CD14-positive monocyte (primary cell): ENCODE results near the gene RALB. TPM values are rescaled to one million over a fixed set of nuclear protein-coding genes. Genes with fewer than 3 reads are reported as not detected.
A peak's percentile ranks its signal among the peaks of the same experiment; 100 is the strongest.

Experiments
- DNase-seq, 3 donors: peaks; one replicate each; pipeline ENCODE4 v3.0.0-alpha.2; 2011 to 2022
- H2AFZ ChIP-seq: 2 replicates; pipeline ENCODE4 v1.6.0; 2012; ENCODE audit warnings: mild to moderate bottlenecking, low read depth, low read length, inconsistent platforms; ENCODE audit not compliant: insufficient read depth, poor library complexity, severe bottlenecking
- H3K27ac ChIP-seq, 2 donors: 1 replicate in 1 of 2; 2 replicates in 1 of 2; pipeline ENCODE4 v1.5.1; 2012 to 2013; ENCODE audit warnings: low read length in 2 of 2, control low read depth in 1 of 2, inconsistent platforms in 1 of 2, low read depth in 1 of 2, mild to moderate bottlenecking in 1 of 2
- H3K27me3 ChIP-seq, 2 donors: one replicate each; pipeline versions ENCODE4 v1.6.0 to v1.6.1; 2011 to 2013; ENCODE audit warnings: low read length in 2 of 2; ENCODE audit not compliant: control insufficient read depth in 2 of 2, insufficient read depth in 2 of 2
- H3K36me3 ChIP-seq, 2 donors: replicated peaks in 1 of 2; 1 replicate in 1 of 2; 2 replicates in 1 of 2; pipeline versions ENCODE4 v1.5.1 to v1.6.1; 2012 to 2013; ENCODE audit warnings: low read length in 2 of 2, control low read depth in 1 of 2, inconsistent platforms in 1 of 2, mild to moderate bottlenecking in 1 of 2; ENCODE audit not compliant: insufficient read depth in 2 of 2, control insufficient read depth in 1 of 2
- H3K4me1 ChIP-seq, 2 donors: 1 replicate in 1 of 2; 2 replicates in 1 of 2; pipeline versions ENCODE4 v1.5.1 to v1.6.1; 2012 to 2013; ENCODE audit warnings: low read length in 2 of 2, control low read depth in 1 of 2, inconsistent platforms in 1 of 2, mild to moderate bottlenecking in 1 of 2, moderate library complexity in 1 of 2; ENCODE audit not compliant: insufficient read depth in 2 of 2, control insufficient read depth in 1 of 2
- H3K4me2 ChIP-seq: replicated peaks from 2 replicates; pipeline ENCODE3; 2012; ENCODE audit warnings: low read length, moderate library complexity, mild to moderate bottlenecking; ENCODE audit not compliant: poor library complexity, severe bottlenecking; ENCODE audit errors: extremely low read depth
- H3K4me3 ChIP-seq, 3 experiments: fragments of 200-600 bp in 1 of 3; sonication (generic) in 1 of 3; replicated peaks in 1 of 3; 1 replicate in 2 of 3; 2 replicates in 1 of 3; pipeline ENCODE4 v1.5.1; 2011 to 2013; ENCODE audit warnings: low read length in 3 of 3, mild to moderate bottlenecking in 3 of 3, control low read depth in 2 of 3, low read depth in 2 of 3, inconsistent platforms in 1 of 3, moderate library complexity in 1 of 3
- H3K79me2 ChIP-seq: 2 replicates; pipeline ENCODE4 v1.6.0; 2012; ENCODE audit warnings: mild to moderate bottlenecking, control low read depth, inconsistent platforms, low read length, moderate library complexity; ENCODE audit not compliant: insufficient read depth
- H3K9ac ChIP-seq: 2 replicates; pipeline ENCODE4 v1.6.0; 2017; ENCODE audit warnings: low read length, mild to moderate bottlenecking; ENCODE audit not compliant: insufficient read depth, poor library complexity, severe bottlenecking
- H3K9me3 ChIP-seq, 2 donors: replicated peaks in 1 of 2; 1 replicate in 1 of 2; 2 replicates in 1 of 2; pipeline versions ENCODE4 v1.5.1 to v1.6.1; 2012 to 2013; ENCODE audit warnings: low read length in 2 of 2, control low read depth in 1 of 2; ENCODE audit not compliant: control insufficient read depth in 1 of 2, insufficient read depth in 1 of 2
- H4K20me1 ChIP-seq: 2 replicates; pipeline ENCODE4 v1.6.0; 2012; ENCODE audit warnings: mild to moderate bottlenecking, low read length, control low read depth, moderate library complexity; ENCODE audit not compliant: insufficient read depth
- H3K27ac Mint-ChIP-seq, 7 donors: one replicate each; pipeline ENCODE4 v1.8.0; 2020; ENCODE audit warnings: mild to moderate bottlenecking in 7 of 7, mixed read lengths in 7 of 7, moderate library complexity in 6 of 7, inconsistent platforms in 2 of 7
- H3K27me3 Mint-ChIP-seq, 3 donors: one replicate each; pipeline ENCODE4 v1.8.0; 2021 to 2022; ENCODE audit warnings: low read depth in 3 of 3, mild to moderate bottlenecking in 3 of 3, mixed read lengths in 3 of 3, moderate library complexity in 3 of 3, inconsistent platforms in 1 of 3
- H3K36me3 Mint-ChIP-seq, 2 donors: one replicate each; pipeline ENCODE4 v1.8.0; 2020; ENCODE audit warnings: mixed read lengths in 2 of 2, inconsistent platforms in 1 of 2, mild to moderate bottlenecking in 1 of 2
- H3K4me1 Mint-ChIP-seq: one replicate; pipeline ENCODE4 v1.8.0; 2020; ENCODE audit warnings: mild to moderate bottlenecking, mixed read lengths
- H3K4me3 Mint-ChIP-seq, 2 donors: one replicate each; pipeline ENCODE4 v1.8.0; 2020; ENCODE audit warnings: mild to moderate bottlenecking in 2 of 2, mixed read lengths in 2 of 2, moderate library complexity in 1 of 2
- H3K9me3 Mint-ChIP-seq, 7 donors: one replicate each; pipeline ENCODE4 v1.8.0; 2020 to 2022; ENCODE audit warnings: mixed read lengths in 7 of 7, mild to moderate bottlenecking in 6 of 7, moderate library complexity in 6 of 7, inconsistent platforms in 2 of 7
- WGBS: methylation state at CpG from one replicate; pipeline ENCODE4 v1.1.5; 2013; ENCODE audit warnings: missing lambda C conversion rate; ENCODE audit not compliant: insufficient coverage; 5-methylcytosine and 5-hydroxymethylcytosine counted together
- intact Hi-C, 2 donors: fragments of 100-400 bp; cut with micrococcal nuclease; formaldehyde crosslinking; loops; one replicate each; pipeline versions ENCODE4 v1.15.0 to v1.15.1; 2023
- polyA plus RNA-seq, 3 donors: library from polyadenylated mRNA; depleted of rRNA in 1 of 3; unstranded in 2 of 3; stranded (reverse) in 1 of 3; fragments of 300-500 nt in 2 of 3; fragments of >200 nt in 1 of 3; fragmentation: Illumina TruSeq in 2 of 3; gene quantifications; 1 replicate in 2 of 3; 2 replicates in 1 of 3; pipeline ENCODE4 v1.2.3, GENCODE V29; 2012 to 2021
- TF ChIP-seq, protein P1 (sequence below): fragments of 200-600 bp; IDR thresholded peaks from one replicate; pipeline ENCODE4 v1.8.0; 2022; ENCODE audit warnings: antibody characterized with exemption, mild to moderate bottlenecking

RALB gene
- polyA plus RNA-seq, 3 donors, result 57.2 to 163 (median 139) TPM

DNA sequence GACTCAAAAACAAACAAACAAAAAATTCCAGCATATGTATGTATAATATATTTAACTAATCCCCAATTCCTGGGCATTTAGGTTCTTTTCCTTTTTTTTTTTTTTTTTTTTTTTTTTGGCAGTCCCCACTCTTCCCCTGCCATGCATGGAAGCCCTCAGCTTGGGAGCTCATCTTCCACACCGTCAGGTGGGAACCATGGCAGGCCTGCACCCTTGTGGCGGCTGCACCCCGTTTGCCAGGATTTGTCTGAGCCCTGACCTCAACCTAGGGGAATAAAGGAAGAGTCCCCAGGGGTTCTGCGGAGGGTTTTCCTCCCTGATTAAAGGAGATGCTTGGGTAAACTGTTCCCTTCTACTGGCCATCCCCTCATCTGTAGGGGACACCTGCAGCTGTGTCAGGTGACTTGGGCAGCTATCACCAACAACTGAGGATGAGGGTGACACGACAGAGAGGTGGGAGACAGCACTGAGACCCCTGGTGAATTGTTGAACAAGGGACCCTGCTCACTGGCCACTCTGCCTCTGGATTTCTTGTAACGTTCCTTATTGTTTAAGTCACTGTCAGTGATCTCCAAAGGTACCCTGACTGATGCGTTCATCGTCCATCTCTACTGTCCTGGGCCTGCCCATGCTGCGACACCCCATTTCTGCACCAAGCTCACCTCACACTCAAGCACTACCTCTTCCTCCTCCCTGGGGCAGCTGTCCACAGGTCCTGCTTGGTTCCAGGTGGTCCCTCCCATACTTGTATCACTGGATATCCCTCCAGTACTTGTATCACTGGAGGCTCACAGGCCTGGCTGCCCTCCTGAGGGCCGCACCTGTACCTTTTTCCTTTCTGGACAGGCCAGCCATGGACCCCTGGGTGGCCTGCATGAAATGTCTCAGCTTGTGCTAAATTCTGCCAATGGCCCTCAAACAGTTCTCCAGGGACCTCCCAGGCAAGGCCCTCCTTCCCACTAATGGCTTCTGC is 44.0 kb upstream of the RALB start:
- TF ChIP-seq, protein P1, sequence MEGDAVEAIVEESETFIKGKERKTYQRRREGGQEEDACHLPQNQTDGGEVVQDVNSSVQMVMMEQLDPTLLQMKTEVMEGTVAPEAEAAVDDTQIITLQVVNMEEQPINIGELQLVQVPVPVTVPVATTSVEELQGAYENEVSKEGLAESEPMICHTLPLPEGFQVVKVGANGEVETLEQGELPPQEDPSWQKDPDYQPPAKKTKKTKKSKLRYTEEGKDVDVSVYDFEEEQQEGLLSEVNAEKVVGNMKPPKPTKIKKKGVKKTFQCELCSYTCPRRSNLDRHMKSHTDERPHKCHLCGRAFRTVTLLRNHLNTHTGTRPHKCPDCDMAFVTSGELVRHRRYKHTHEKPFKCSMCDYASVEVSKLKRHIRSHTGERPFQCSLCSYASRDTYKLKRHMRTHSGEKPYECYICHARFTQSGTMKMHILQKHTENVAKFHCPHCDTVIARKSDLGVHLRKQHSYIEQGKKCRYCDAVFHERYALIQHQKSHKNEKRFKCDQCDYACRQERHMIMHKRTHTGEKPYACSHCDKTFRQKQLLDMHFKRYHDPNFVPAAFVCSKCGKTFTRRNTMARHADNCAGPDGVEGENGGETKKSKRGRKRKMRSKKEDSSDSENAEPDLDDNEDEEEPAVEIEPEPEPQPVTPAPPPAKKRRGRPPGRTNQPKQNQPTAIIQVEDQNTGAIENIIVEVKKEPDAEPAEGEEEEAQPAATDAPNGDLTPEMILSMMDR, result no peak
- peaks cover 16% of the 10 kb centered on the region for H3K4me1 Mint-ChIP-seq
- H3K4me1 ChIP-seq, result peaks cover 11 to 17% of the 10 kb centered on the region in 2 donors
- H3K27ac Mint-ChIP-seq, result peak overlapping the region in 1 of 7 donors; percentile 28
- no peaks in the 10 kb centered on the region for H3K79me2 ChIP-seq
- no peaks in the 10 kb centered on the region for H3K36me3 ChIP-seq
- H3K4me3 Mint-ChIP-seq, result no peak overlapping the region
- H3K27me3 ChIP-seq, result no peaks in the 10 kb centered on the region
- no peak overlapping the region for H3K4me3 ChIP-seq
- H2AFZ ChIP-seq, result no peak overlapping the region
- no peaks in the 10 kb centered on the region for H4K20me1 ChIP-seq
- intact Hi-C loops, result no loop called here
- WGBS, result 99% methylated on average over 6 of the region's 10 CpGs
- peaks cover 0 to 8% (median 3%) of the 10 kb centered on the region in 3 donors for H3K27me3 Mint-ChIP-seq
- H3K4me2 ChIP-seq, result no peak overlapping the region
- no peak overlapping the region for H3K27ac ChIP-seq
- DNase-seq, result no peak
- no peaks in the 10 kb centered on the region for H3K36me3 Mint-ChIP-seq
- H3K9ac ChIP-seq, result no peak overlapping the region
- H3K9me3 ChIP-seq, result no peaks in the 10 kb centered on the region
- H3K9me3 Mint-ChIP-seq, result peaks cover 0 to 3% (median 0%) of the 10 kb centered on the region in 7 donors

DNA sequence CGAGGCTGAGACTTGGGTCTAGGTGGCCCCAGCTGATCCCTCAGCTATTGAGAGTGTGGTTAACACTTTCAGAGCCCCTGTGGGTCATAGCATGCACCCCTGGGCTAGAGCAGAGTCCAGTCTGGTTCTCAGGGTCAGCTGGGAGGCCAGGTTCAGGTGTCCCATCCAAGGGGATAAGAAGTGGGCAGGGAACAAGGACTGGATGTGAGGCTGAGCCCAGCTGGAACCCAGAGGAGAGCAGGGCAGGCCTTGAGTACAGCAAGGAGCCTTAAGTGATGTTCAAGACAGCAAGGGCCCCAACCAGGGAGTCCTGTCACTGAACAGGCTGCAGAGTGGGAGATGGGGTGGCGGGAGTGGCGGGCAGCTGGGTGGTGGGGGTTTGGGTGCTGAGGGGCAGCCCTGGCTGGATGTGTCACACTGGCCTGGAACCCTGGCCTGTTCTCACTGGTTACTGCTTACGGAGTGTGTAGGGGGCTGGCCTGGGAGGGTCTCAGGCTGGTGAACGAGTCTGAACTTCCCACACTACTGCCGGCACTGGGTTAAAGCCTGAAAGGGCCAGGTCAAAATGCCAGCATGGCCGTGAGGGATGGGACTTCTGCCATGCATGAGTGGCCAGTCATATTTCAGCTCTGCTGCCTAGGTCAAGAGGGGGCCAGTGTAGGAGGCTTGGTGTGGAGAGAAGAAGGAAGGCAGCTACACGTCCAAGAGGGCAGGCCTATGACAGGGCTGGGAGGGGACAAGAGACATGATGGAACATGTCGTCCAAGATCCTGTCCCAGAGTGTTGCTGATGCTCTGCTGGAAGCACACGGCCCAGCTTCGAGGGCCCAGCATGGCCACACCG is 43.0 kb upstream of the RALB start:
- peak overlapping the region in 4 of 7 donors; percentile 28 to 78 (median 60) for H3K27ac Mint-ChIP-seq
- no peaks in the 10 kb centered on the region for H3K36me3 ChIP-seq
- no peak overlapping the region for H3K4me2 ChIP-seq
- H3K36me3 Mint-ChIP-seq, result no peaks in the 10 kb centered on the region
- H3K9ac ChIP-seq, result no peak overlapping the region
- peaks cover 0 to 8% (median 3%) of the 10 kb centered on the region in 3 donors for H3K27me3 Mint-ChIP-seq
- no peaks in the 10 kb centered on the region for H3K9me3 ChIP-seq
- no peaks in the 10 kb centered on the region for H3K79me2 ChIP-seq
- H4K20me1 ChIP-seq, result no peaks in the 10 kb centered on the region
- H3K27ac ChIP-seq, result no peak overlapping the region
- H3K4me3 Mint-ChIP-seq, result no peak overlapping the region
- TF ChIP-seq, protein P1, result no peak
- peaks cover 5 to 8% of the 10 kb centered on the region in 2 donors for H3K4me1 ChIP-seq
- H3K27me3 ChIP-seq, result no peaks in the 10 kb centered on the region
- no peak overlapping the region for H3K4me3 ChIP-seq
- H3K4me1 Mint-ChIP-seq, result peaks cover 9% of the 10 kb centered on the region
- no peak overlapping the region for H2AFZ ChIP-seq
- peaks cover 0 to 3% (median 0%) of the 10 kb centered on the region in 7 donors for H3K9me3 Mint-ChIP-seq
- no peak for DNase-seq
- 65% methylated on average over 7 of the region's 12 CpGs for WGBS
- intact Hi-C loops, result no loop called here
